AG10803 (cell line): ENCODE results near the gene FEM1B.

Experiments used
- DNase-seq: peaks from one replicate; pipeline ENCODE4 v3.0.0; 2010; ENCODE audit warnings: low read depth
- H3K4me3 ChIP-seq: 2 replicates; pipeline ENCODE4 v1.5.1; 2011; ENCODE audit warnings: mild to moderate bottlenecking, low read length, control low read depth
- CTCF ChIP-seq: conservative IDR thresholded peaks from 2 replicates; pipeline ENCODE4 v1.5.1; 2011; ENCODE audit warnings: mild to moderate bottlenecking, low read length, control low read depth, inconsistent platforms

Gene FEM1B

GRCh38 chr15:68325726-68326125 lies 48.2 kb downstream of the FEM1B start:
- no peak for TF ChIP-seq CTCF
- no peak overlapping the region for H3K4me3 ChIP-seq
- DNase-seq = no peak

GRCh38 chr15:68326711-68327354 lies 49.3 kb downstream of the FEM1B start:
- TF ChIP-seq CTCF = no peak
- DNase-seq = no peak
- no peak overlapping the region for H3K4me3 ChIP-seq

GRCh38 chr15:68328443-68328842 lies 50.9 kb downstream of the FEM1B start:
- DNase-seq = no peak
- TF ChIP-seq CTCF = no peak
- no peak overlapping the region for H3K4me3 ChIP-seq

- H3K4me3 ChIP-seq = no peak overlapping the region
- TF ChIP-seq CTCF = no peak
- DNase-seq = no peak
Observed at GRCh38 chr15:68328964-68329363, 51.4 kb downstream of the FEM1B start.

GRCh38 chr15:68330416-68330815 lies 52.9 kb downstream of the FEM1B start:
- no peak for DNase-seq
- no peak for TF ChIP-seq CTCF
- H3K4me3 ChIP-seq = no peak overlapping the region

GRCh38 chr15:68330901-68331300 lies 53.4 kb downstream of the FEM1B start:
- DNase-seq = no peak
- no peak overlapping the region for H3K4me3 ChIP-seq
- no peak for TF ChIP-seq CTCF

GRCh38 chr15:68332266-68332665 lies 54.7 kb downstream of the FEM1B start:
- no peak for TF ChIP-seq CTCF

More at GRCh38 chr15:68332266-68332665, 54.7 kb downstream of the FEM1B start:
- no peak overlapping the region for H3K4me3 ChIP-seq
- DNase-seq = no peak
